Hepatocyte (in vitro differentiated cells): ENCODE results near the gene DOK1. TPM values are rescaled to one million over a fixed set of nuclear protein-coding genes. Genes with fewer than 3 reads are reported as not detected.

Experiments used
- DNase-seq: peaks from one replicate; pipeline ENCODE4 v3.0.0-alpha.2; 2016; ENCODE audit warnings: low spot score
- H2AFZ ChIP-seq: fragments of 200-600 bp; sonication (generic); 2 replicates; pipeline ENCODE4 v1.6.0; 2016; ENCODE audit warnings: antibody characterized with exemption, mild to moderate bottlenecking
- H3K27ac ChIP-seq: fragments of 200-600 bp; sonication (generic); 2 replicates; pipeline ENCODE4 v1.5.1; 2016; ENCODE audit warnings: mild to moderate bottlenecking
- H3K27me3 ChIP-seq: fragments of 200-600 bp; sonication (generic); 2 replicates; pipeline ENCODE4 v1.6.1; 2016
- H3K36me3 ChIP-seq: fragments of 200-600 bp; sonication (generic); replicated peaks from 2 replicates; pipeline ENCODE4 v1.5.1; 2016; ENCODE audit warnings: low read depth; ENCODE audit not compliant: insufficient read depth
- H3K4me1 ChIP-seq: fragments of 200-600 bp; sonication (generic); 2 replicates; pipeline ENCODE4 v1.5.1; 2016; ENCODE audit warnings: mild to moderate bottlenecking, moderate library complexity; ENCODE audit not compliant: insufficient read depth
- H3K4me2 ChIP-seq: fragments of 200-600 bp; sonication (generic); 2 replicates; pipeline ENCODE4 v1.6.0; 2016
- H3K4me3 ChIP-seq: fragments of 200-600 bp; sonication (generic); 2 replicates; pipeline ENCODE4 v1.5.1; 2016; ENCODE audit warnings: mild to moderate bottlenecking
- H3K79me2 ChIP-seq: fragments of 200-600 bp; sonication (generic); 2 replicates; pipeline ENCODE4 v1.6.0; 2017; ENCODE audit warnings: mild to moderate bottlenecking
- H3K9me2 ChIP-seq: fragments of 200-600 bp; sonication (generic); replicated peaks from 2 replicates; pipeline ENCODE4 v1.6.0; 2017; ENCODE audit warnings: mild to moderate bottlenecking; ENCODE audit not compliant: insufficient read depth
- H3K9me3 ChIP-seq: fragments of 200-600 bp; sonication (generic); 2 replicates; pipeline ENCODE4 v1.5.1; 2016; ENCODE audit warnings: low read depth, mild to moderate bottlenecking
- H4K20me1 ChIP-seq: fragments of 200-600 bp; sonication (generic); 2 replicates; pipeline ENCODE4 v1.6.0; 2016; ENCODE audit warnings: mild to moderate bottlenecking; ENCODE audit not compliant: insufficient read depth, poor library complexity, severe bottlenecking
- CTCF ChIP-seq: fragments of 200-600 bp; sonication (generic); IDR thresholded peaks from 2 replicates; pipeline ENCODE4 v1.5.1; 2016; ENCODE audit warnings: antibody characterized with exemption, mild to moderate bottlenecking; ENCODE audit not compliant: poor library complexity
- EZH2 ChIP-seq: fragments of 200-600 bp; sonication (generic); IDR thresholded peaks from 2 replicates; pipeline ENCODE4 v1.6.1; 2016; ENCODE audit warnings: antibody characterized with exemption, mild to moderate bottlenecking, borderline replicate concordance
- EZH2phosphoT487 ChIP-seq: fragments of 200-600 bp; sonication (generic); IDR thresholded peaks from one replicate; pipeline ENCODE4 v1.6.1; 2018; ENCODE audit warnings: antibody characterized with exemption, mild to moderate bottlenecking, low read depth, moderate library complexity; ENCODE audit not compliant: unreplicated experiment, severe bottlenecking
- WGBS: methylation state at CpG from one replicate; pipeline ENCODE4 v1.1.6; 2016; ENCODE audit warnings: low lambda C conversion rate; ENCODE audit errors: missing lambda C conversion rate; 5-methylcytosine and 5-hydroxymethylcytosine counted together
- polyA plus RNA-seq: library from polyadenylated mRNA; unstranded; fragments of >200 nt; fragmentation: Nextera tagmentation; extraction: Ambion mirVana; gene quantifications from 2 replicates; pipeline ENCODE4 v1.2.1, GENCODE V29; 2016
- total RNA-seq: library from RNA; depleted of rRNA; stranded (reverse); fragments of >200 nt; gene quantifications from 2 replicates; pipeline ENCODE4 v1.2.3, GENCODE V29; 2014

The DOK1 gene
- total and polyA plus RNA-seq, 2 experiments from 2014 or later: 8.0 to 11.4 TPM

DNA sequence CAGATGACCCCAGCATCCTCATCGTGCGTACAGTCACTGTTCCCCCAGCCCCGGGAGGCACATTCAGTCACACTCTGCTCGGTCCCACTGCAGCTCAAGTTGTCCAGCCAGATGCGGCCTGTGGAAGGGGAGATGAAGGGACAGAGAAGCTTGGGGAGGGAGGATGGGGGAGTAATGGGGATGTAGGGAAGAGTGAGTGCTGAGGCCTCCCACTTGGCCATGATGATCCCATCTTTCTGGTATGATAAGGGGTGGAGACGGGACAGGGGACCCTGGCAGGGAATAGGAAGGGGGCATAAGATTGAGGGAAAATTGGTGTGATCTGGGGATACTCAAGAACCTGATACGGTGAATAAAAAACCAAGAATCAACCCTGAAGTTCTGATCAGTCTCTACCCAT is 4.3 kb upstream of the DOK1 start:
- Histone ChIP-seq H2AFZ (no peak overlapping the region), H3K27ac (no peak overlapping the region), H3K36me3 (no peaks in the 10 kb centered on the region), H3K4me3 (no peak overlapping the region), H3K79me2 (no peaks in the 10 kb centered on the region), H3K4me1 (peaks cover 14% of the 10 kb centered on the region), H3K4me2 (no peak overlapping the region), H3K27me3 (no peaks in the 10 kb centered on the region), H3K9me3 (no peaks in the 10 kb centered on the region), H3K9me2 (no peaks in the 10 kb centered on the region), H4K20me1 (no peaks in the 10 kb centered on the region)
- DNase-seq: no peak
- TF ChIP-seq EZH2phosphoT487: no peak
- no peak for TF ChIP-seq EZH2
- TF ChIP-seq CTCF: no peak
- WGBS: 81% methylated on average over 7 of the region's 7 CpGs

DNA sequence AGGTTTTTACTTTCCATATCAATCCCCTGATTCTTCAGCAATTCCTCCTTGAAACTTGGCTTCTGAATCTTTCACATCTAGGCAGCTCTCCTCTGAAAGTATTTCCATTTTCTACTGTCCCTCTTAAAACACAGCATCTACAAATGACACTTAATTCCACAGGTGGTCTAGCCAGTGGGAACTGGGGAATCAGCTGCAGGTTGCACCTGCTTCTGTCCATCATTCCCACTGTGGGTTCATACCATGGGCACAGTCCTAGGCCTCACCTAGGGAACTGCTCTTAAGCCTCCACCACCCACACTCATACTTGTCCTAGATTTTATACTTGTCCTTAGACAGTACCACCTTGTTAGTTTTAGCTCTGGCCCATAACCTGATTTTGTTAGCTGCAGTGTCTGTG is 3.0 kb upstream of the DOK1 start:
- Histone ChIP-seq H3K4me2 (no peak overlapping the region), H2AFZ (no peak overlapping the region), H3K27ac (no peak overlapping the region), H3K9me3 (no peaks in the 10 kb centered on the region), H4K20me1 (no peaks in the 10 kb centered on the region), H3K9me2 (no peaks in the 10 kb centered on the region), H3K4me3 (no peak overlapping the region), H3K27me3 (no peaks in the 10 kb centered on the region), H3K79me2 (no peaks in the 10 kb centered on the region), H3K4me1 (peaks cover 17% of the 10 kb centered on the region), H3K36me3 (no peaks in the 10 kb centered on the region)
- DNase-seq: no peak
- TF ChIP-seq CTCF (no peak), EZH2phosphoT487 (no peak), EZH2 (no peak)

DNA sequence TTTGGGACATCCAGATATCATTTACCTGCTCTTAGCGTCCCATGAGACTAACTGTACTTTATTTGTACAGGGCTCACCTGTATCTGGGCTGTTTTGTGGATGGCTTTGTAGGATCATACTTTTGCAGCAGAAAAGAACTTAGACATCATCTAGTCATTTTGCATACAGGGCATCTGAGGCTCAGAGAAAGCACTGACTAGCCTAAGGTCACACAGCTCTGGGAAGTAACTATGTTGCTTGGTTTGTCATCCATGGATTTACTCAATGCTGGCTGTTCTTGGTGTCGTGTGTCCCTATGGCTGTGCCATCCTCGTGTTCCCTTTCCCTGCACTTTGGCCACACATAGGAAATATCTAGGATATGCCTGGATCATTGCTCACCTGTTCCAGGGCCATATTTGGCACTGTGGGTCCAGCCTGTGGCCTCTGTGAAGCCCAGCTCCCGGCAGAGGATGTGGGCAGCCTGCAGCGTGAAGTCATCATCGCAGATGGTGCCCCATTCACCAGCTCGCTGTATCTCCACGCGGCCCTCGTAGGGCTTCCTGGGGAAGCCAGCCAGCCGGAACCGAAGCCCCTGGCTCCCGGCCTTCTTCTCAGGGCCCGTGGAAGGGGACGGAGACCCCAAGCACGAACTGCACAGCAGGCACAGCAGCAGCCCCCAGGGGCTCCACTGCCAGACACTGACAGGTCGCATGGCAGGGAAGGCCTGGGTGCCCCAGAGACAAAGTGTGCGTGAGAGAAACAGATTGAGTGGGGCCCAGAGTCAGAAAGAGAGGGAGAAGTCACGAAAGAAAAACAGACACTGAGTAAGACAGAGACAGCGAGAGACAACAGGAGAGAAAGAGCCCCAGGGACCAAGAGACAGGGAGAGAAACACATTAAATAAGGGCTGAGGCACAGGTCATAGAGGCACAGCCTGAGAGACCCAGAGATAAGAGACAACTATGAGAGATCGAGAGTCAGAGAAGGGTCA is 2.3 kb upstream of the DOK1 start:
- H3K27ac ChIP-seq: peak overlapping the region; percentile 94
- no peak for DNase-seq
- no peaks in the 10 kb centered on the region for H3K36me3 ChIP-seq
- 88% methylated on average over 21 of the region's 21 CpGs for WGBS
- H3K4me3 ChIP-seq: no peak overlapping the region
- TF ChIP-seq CTCF (no peak), EZH2phosphoT487 (no peak), EZH2 (no peak)
- no peaks in the 10 kb centered on the region for H3K9me2 ChIP-seq
- no peak overlapping the region for H2AFZ ChIP-seq
- no peaks in the 10 kb centered on the region for H4K20me1 ChIP-seq
- H3K9me3 ChIP-seq: no peaks in the 10 kb centered on the region
- H3K27me3 ChIP-seq: no peaks in the 10 kb centered on the region
- H3K4me2 ChIP-seq: peak overlapping the region; percentile 89
- H3K4me1 ChIP-seq: peaks cover 17% of the 10 kb centered on the region
- no peaks in the 10 kb centered on the region for H3K79me2 ChIP-seq
